ENCODE data around the gene RTL1.

RTL1 gene

GRCh38 chr14:100903672-100904185, at the start of gene RTL1:
RTL1 (minus strand) TSS chr14:100903722; CDS start chr14:100884788, 18,934 bp downstream.
- DNase-seq: no peak

- no peak for DNase-seq
Measured at GRCh38 chr14:100950024-100950423, 46.5 kb upstream of the RTL1 start.

GRCh38 chr14:100944052-100944451, 40.5 kb upstream of the RTL1 start:
- DNase-seq: no peak

DNA sequence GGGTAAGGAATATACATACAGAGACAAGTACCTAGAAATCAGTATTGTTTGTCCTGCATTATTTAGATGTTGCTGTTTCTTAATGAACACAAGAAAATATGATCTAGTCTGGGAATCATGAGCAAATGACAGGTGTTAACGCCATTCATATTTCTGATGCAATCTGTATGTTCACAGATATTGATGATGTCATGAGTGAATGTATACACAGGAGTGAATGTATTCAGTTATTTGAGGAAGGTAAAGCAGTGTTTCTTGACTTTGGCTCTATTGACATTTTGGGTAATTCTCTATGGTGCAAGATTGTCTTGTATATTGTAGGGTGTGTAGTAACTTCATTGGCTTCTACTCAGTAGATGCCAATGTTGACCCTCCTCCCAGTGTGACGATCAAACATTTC, 26.7 kb upstream of the RTL1 start:
- DNase-seq: no peak

DNA sequence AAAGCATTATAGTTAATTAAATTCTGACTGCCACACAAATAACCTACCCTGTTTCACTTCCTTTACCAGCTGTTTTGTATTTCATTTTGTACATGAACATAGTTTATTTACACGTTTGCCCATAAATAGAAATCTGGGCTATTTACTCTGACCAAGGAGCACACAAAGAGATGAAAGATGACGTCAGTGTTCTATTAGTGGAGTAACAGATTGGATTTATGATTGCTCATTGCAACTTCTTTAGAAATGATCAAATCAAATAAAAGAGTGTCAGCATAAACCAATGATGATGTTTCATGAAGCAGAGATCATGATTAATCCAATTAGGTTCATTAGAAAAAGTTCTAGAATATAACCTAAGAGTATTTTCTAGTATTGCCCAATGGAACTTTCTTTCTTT, 12.0 kb upstream of the RTL1 start:
- no peak for DNase-seq

- DNase-seq: no peak
Measured at GRCh38 chr14:100914597-100915021, 11.1 kb upstream of the RTL1 start.

GRCh38 chr14:100911665-100912316, 8.3 kb upstream of the RTL1 start:
- DNase-seq: peak; percentile 13

DNA sequence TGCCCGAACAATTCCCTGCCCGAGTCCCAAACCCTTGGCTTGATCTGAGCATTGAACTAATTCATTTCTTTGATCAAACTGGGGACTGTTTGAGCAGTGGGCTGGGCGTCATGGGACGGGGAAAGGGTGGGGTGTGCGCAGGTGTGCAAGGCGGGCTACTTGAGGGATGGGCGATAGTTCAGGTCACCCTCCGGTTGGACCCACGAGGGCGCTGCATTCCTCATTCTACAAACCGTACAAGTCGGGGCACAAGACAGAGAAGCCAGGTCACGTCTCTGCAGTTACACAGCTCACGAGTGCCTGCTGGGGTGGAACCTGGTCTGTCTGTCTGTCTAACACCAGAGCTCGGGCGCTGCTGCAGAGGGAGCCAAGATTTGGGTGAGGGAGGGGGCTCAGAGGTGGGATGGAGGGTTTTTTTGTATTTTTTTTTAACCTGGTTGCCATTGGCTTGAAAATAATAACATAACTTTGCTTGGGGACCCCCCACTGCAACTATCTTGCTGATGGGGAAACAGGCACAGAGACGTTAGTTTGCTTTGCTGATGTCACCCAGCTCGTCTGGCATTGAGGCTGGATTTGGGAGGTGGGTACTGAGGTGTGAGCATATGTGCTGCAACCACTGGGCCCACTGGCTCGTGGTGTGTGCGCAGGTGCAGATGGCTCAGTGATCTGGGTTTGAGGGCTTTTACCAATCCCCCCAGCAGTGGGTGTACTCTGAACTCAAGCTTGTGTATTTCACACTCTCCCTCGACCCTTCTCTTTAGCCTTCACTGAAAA, 7.6 kb upstream of the RTL1 start:
- no peak for DNase-seq

GRCh38 chr14:100909439-100909838, 5.9 kb upstream of the RTL1 start:
- DNase-seq: no peak

DNA sequence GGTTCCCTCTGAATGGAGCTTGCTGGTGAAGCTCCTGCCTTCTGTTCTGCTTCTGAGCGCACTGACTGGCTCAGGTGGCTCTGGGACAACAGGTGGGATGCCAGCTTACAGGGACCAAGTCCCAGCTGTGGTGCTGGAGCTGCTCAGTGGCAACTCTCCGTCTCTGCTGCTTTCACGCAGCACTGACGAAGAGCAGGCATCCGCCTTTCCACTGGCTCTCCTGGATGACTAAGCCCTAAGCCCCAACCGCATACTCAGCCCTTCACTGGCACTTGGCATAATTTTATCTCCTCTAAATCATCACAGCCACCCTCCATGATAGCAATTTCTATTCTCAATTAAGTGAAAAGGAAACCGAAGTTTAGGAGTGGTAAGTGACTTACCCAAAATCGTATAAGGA, 3.7 kb upstream of the RTL1 start:
- DNase-seq: no peak

DNA sequence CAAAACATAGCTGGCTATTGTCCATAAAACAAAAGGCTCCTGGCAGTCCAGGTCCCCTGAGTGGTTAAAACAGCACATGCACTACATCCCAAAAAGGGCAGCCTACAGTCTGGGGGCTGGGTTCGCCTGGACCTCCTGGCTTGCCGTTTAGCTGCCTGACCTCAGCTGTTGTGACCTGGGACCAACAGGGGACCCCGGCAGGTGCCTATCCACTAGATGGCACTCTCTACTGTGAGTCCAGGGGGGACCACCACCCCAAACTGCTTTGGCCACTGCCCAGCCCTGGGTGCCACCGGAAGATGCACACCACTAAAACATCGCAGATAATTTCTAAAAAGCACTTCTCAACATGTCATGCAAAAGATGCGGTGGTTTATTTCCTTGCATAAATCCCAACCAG, 2.9 kb upstream of the RTL1 start:
- DNase-seq: peak; percentile 9

DNA sequence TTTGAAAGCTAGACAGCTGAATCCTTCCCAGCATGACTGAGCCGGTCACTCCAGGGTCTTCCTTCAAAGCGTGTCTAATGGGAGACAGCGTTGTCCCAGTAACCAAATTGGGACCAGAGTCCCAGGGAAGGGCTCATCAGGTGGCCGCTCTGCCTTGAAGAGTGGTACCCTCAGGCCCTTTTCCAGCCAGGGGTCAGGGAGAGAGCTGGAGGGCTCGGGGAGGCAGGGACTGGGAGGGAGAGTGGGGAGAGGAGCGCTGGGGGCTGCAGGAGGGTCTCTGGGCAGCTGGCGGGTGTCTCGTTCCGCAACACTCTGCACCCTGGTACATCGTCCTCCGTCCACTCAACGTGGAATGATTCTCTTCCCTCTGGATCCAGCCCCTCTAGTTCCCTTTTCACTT, 1.6 kb upstream of the RTL1 start:
- no peak for DNase-seq

DNA sequence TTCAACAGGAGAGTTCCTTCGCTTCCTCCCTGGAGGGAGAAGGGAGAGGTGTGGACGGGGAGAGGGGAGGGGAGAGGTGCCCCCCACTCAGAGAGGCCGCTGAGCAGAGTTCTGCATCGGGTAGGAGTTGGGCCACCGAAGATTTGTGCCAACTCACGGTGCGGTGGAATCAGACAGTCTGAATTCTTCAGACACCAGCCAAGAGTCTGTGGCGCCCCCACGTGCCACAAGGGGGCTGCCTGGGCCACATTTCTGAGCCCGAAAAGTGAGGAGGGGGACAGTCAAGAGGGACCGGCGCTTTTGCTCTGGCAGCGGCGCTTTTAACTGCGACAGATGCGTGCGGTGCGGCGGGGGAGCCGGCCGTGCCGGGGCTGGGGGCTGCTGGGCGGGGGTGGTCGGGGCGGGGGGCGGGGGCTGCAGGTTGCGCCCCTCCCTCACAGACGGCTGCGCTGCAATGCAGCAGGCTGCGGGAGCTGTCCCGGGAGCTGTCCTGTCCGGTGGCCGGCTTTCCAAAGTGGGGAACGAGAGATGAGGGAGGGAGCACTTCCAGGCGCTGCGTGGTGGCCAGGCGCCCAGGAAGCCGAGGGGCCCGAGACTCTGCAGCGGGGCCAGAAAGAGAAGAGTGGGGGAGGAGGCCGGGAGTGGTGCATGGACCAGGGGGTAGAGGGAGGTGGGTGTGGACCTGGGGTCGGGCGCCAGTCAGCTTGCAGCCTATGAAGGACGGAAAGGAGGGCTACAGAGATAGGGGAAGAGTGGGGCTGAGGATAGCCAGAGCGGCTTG, 975 bp upstream of the RTL1 start:
- no peak for DNase-seq

DNA sequence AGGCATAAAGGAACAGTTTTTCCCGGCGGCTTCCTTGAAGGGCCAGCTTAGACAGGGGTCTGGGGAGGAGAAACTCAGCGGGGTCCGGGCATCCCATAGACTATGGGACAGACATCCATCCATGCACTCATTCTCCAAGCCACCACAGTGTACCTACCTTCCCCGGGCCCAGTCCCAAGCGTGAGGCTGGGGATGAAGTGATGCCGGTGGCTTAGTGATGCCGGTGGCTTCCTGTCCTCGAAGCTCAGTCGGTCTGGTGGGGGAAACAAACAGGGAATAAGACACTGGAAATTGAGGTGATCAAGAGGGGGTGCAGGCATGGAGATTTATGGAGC, 421 bp downstream of the RTL1 start:
- DNase-seq: no peak

DNA sequence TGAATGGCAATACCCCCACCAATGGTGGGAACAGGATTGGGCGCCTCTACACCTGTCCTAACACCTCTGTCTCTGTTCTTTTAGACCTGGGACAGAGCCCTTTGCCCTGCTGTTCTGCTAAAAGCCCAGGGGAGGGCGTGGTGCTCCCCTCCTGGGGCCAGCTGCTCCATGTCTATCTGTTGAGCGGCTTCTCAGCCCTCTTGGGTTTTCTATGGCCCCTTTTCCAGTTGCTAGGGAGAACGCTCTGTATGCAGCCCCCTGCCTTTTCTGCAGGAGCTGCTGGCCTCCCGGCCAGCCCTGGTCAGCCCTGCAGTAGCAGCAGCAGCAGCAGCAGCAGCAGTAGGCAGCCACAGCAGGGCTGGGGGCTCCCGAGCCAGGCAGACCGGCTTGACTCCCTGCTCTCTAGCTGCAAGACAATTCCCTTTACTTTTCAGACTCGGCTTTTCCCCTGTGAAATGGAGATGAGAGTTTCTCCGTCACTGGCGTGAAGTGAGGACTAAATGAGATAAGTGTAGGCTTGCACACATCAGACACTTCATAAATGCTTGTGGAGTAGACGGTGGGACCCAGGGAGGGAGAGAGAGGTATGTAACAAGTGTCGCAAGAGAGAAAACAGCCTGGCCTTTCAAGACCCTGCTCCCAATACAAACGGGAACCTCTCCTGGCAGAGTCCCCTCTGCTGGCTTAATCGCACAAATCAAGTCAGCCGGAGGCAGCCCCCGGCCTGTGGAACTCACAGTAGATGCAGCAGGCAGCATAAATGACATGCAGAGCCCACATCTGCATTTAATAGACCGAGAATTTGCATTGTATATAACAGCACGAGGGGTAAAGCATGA, 1.0 kb downstream of the RTL1 start:
- no peak for DNase-seq

DNA sequence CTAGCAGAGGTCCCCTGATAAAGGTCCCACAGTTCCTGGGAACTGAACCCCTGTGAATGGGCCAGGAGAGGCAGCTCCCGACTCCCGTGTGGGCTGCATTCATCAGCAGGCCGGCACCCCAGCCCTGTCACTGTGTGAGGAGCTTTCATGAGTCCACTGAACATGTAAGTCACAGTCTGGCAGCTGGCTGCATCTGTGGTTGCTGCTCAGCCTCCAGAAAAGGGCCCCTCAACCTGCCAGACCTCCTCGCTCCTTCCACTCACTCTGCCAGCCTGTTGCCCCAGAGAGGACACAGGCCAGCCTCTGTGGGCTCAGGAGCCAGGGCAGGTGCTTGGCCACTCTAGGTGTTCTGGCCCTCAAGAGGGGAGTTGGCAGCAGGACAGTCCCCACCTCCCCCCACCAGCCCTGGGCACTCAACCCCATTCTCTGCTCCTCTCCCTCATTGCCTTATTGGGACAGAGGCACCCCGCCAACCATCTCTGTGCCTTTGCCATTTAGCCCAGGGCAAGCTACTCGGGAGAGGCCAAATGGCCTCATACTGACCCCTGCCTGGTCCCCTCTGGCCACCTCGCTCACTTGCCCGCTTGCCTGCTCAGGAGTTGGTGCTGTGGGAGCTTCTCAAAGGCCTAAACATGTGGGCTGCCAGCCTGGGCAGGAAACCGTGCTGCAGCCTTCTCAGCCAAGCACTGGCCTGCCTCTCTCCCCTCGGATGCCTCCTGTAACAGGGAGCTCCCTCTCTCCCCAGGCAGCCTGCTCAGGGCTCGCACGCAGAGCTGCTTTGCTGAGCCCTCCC, 1.9 kb downstream of the RTL1 start:
- no peak for DNase-seq

GRCh38 chr14:100900837-100901390, 2.6 kb downstream of the RTL1 start:
- peak; percentile 77 for DNase-seq

DNA sequence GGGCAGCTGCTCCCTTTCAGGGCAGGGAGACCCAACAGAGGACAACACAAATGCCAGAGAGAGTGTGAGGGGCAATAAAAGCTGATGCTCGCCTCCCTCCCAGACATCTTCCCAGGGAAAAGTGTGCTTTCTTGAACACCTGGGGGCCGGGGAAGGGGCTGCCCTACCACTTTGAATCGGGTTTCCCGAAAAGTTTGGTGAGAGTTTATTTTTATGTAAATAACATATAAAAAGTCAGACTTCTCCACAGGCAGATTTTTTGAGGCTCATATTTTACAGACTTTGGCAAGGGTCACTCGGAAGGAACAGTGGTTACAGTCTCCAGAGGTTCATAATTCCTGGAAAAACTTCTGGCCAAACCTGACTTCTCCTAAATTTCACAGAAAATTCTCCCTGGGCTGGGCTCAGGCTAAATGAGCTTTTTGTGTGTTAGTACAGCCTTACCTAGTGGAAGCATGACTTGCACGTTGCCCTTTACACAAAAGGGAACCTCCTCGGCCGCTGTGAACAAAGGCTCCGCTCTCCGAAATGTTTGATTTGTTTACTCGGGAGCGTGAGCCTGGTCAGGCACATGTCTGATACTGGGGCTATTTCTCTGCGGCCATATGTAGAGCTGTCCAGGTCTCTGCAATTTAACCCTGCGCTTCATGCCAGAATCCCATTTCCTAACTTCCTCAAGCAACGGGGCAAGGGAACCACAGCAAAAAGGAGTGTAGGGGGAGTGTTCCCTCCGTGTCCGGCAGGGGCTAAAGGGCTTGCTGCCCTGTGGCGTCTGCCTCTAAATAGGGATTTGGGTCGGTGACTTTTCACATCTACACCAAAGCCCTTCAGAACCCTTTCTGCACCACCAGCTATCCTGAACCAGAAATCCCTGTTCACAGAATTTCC, 3.4 kb downstream of the RTL1 start:
- peak; percentile 66 for DNase-seq

GRCh38 chr14:100898935-100899883, 4.3 kb downstream of the RTL1 start:
- no peak for DNase-seq
